GM12892 (cell line): Measurements from ENCODE around the gene A2M.
A peak's percentile ranks its signal among the peaks of the same experiment; 100 is the strongest.

Experiments used
- DNase-seq: peaks from one replicate; pipeline ENCODE4 v3.0.0; 2011; ENCODE audit not compliant: insufficient read length
- FAIRE-seq: peaks from 2 replicates; lab custom pipeline; 2011; peaks lifted over from hg19 to GRCh38; lab: Jason Lieb, UNC
- POLR2A ChIP-seq: IDR thresholded peaks from 2 replicates; pipeline ENCODE4 v1.6.1; 2011; ENCODE audit warnings: low read depth, low read length, control low read depth
- POLR2AphosphoS5 ChIP-seq: IDR thresholded peaks from 2 replicates; pipeline ENCODE4 v1.6.1; 2011; ENCODE audit warnings: low read depth, low read length, control low read depth
- TAF1 ChIP-seq: IDR thresholded peaks from 2 replicates; pipeline ENCODE4 v1.6.1; 2011; ENCODE audit warnings: low read depth, mild to moderate bottlenecking, control low read depth, low read length, borderline replicate concordance

The A2M gene

DNA sequence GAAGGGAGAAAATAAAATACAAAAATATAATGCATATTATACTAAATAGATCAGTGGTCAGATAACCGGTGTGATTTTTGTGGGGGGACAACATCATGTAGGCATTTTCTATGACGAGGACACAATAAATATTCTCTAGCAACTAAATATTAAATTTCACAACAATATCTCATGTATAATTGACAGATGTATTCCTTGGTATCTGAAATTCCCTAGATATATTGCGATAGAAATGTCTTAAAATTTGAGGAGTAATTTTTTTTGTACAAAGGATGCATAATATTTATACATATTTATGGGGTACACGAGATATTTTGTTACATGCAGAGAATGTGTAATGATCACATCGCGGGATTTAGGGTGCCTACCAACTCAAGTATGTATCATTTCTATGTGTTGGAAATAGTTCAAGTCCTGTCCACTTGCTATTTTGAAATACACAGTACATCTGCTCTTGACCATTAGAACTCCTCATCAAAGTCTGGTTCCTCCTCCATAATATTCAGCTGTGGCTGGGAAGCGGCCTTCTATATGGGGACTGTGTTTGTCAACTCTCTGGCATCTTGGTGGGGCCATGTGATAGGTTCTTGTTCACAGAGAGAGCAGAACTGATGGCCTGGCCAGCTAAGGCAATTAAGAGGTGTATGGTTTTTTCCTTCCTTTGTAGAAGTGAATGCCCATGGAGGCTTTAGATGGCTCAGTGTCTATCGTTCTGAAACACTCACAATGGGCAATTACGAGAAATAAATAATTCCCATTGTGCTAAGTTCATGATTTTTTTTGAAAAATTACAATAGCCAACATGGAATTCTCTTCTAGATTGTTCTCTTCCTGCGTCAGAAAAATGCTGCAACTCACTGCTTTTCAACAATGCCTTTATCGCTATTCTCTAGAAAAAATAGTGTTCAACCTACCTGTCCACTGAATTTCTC is 8.8 kb downstream of the A2M start:
- no peak for TF ChIP-seq POLR2AphosphoS5
- TF ChIP-seq TAF1 = no peak
- TF ChIP-seq POLR2A = no peak
- FAIRE-seq (no peak), DNase-seq (no peak)

DNA sequence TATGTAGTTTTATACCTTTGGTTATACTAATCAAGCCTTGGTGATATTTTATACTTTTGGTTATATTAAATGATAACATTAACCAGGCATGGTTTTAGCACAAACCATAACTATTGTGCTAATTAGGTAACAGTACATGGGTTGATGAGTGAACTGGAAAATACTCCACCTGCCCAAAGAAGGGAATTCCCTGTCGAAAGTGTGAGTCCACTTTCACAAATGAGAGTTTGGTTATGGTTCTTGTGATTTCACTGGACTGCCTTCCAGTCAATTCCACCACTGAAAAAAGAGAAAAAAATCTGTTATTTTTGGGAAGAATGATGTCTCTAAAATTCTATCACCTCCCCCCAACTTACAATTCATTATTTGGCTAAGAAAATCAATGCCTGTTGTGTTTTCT is 9.7 kb downstream of the A2M start:
- DNase-seq = no peak
- FAIRE-seq = no peak

DNA sequence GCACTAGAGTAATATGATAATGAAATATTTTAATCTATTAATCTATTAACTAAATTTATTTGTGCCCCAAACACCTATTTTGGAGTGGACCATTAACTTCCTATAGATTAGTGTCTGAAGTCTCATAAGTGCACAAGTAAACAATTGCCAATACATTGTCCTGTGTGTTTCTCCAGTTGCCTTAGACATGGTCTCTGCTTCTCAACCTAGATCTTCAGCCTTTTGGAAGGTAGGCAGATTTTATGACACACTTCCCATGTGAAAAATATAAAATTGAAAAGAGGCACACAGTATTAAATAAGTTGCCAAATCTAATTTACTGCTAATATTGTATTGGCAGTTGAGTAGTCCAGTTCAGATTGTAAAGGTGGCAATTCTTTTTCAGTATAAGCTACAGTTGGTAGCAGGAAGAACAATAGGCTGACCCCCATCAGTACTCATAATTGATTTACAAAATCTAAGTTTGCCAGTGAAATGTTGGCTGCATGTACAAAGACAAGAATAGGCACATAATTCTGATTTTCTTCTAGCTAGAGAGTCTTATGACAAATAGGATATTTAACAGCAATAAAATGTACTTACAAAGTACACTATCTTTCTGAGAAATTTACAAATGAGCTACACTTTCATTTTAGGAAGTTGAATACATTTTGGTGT is 10.8 kb downstream of the A2M start:
- TF ChIP-seq POLR2A (no peak), TAF1 (no peak), POLR2AphosphoS5 (no peak)
- FAIRE-seq = peak; percentile 67
- no peak for DNase-seq

More for the DNA sequence above, 9.7 kb downstream of the A2M start:
- TF ChIP-seq POLR2AphosphoS5 = no peak
- no peak for TF ChIP-seq TAF1
- TF ChIP-seq POLR2A = no peak

DNA sequence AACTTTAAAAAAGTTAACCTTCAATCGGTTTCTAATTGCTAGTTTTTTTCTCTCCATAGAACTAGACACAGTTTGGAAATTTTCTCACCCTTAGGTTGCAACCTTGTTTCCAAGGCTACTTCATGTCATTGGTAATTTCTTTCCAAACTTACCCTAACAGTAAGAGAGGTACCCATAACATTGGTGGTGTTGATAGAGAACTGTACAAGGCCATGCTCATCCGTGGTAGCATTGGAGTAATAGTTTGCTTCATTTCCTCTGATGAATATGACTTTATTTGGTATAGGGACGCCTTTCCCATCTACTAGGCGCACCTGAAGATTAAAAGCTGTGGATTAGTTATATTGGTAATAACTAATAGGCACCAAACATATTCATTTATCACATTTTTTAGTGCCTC is 11.6 kb downstream of the A2M start:
- no peak for TF ChIP-seq POLR2AphosphoS5
- no peak for TF ChIP-seq TAF1
- TF ChIP-seq POLR2A = no peak
- no peak for FAIRE-seq
- no peak for DNase-seq

DNA sequence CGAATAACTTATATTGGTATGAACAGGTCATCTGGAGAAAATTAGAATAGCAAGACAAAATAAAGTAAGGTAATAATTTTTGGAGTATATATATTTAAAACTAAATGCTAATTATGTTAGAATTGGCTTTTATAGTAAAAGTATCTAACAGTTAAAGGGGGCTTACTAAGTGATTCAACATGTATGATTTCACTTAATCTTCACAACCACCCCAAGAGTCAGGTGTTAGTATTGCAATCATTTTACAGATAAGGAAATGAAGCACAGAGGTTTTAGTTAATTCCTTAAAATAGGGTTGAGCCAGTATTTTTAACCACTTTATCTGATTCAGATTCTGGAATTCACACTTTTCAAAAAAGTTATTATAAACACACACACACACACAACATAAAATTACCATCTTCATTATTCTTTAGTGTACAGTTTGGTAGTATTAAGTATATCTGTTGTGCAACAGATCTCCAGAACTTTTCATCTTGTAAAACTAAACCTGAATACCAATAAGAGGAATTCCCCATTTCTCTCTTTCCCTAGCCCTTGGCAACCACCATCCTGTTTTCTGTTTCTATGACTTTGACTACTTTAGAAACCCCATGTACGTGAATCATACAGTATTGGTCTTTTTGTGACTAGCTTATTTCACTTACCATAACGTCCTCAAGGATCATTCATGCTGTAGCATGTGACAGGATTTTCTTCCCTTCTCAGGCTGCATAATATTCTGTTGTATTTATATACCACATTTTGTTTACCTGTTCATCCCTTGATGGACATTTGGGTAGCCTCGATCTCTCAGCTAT is 12.5 kb downstream of the A2M start:
- DNase-seq = no peak
- TF ChIP-seq TAF1 = no peak
- TF ChIP-seq POLR2AphosphoS5 = no peak
- TF ChIP-seq POLR2A = no peak
- no peak for FAIRE-seq

DNA sequence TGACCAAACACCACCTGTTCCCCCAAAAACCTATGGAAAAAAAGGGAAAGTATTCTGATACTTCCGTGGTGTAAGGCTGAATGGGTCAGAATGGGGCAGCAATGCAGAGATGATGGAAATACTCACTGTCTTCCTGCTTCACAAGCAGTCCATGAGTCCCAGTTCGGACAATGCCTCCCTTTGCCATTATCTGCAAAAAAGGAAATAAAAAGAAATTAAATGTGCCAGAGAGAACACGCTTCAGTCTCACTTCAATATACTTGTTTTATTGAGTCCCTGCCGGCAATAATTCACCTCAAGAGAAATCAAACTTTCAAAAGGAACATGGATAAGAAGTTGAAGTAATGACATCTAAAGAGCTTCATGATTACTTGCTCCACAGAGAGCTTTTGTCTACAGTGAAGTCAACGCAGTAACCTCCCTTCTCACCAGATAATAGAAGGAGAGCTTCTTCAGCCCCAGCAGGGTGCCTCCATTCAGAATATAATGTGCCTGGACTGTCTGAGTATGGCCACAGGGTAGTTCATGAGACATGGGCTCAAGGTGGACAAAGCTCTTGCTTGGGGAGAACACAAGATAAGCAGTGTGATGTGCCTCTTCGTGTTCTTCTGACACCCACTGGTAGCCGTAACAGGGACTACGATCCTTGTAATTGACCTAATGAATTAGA is 14.6 kb downstream of the A2M start:
- TF ChIP-seq TAF1 (no peak), POLR2A (no peak), POLR2AphosphoS5 (no peak)
- FAIRE-seq = no peak
- DNase-seq = no peak

DNA sequence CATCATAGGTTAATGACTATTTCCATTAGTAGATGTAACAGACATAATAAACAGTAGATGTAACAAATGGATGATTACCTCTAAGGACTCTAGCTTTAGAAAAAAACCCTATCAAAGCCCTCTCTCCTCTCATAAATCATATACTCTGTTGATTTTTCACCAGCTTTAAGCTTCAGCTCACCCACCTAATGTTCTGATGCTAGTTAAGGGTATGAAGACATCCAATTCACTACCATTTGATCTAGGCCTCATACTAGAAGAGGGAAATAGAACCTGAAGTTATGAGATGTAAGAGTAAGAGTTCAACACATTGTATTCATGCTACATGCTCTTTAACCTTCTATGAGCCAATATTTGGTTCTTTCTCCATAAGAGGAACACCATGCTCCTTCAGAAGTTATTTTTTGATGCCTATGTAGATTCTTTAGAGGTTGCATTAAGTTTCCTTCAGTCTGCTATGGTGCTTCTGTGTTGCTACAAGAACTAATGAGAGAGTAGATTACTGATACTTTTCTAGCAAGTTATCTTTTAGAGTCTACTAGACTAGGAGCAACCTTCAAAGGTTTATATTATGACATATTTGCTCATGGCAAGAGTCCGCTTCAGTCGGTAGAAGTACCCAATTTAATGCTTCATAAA is 16.0 kb downstream of the A2M start:
- FAIRE-seq (no peak), DNase-seq (no peak)
- no peak for TF ChIP-seq POLR2AphosphoS5
- no peak for TF ChIP-seq TAF1
- no peak for TF ChIP-seq POLR2A

DNA sequence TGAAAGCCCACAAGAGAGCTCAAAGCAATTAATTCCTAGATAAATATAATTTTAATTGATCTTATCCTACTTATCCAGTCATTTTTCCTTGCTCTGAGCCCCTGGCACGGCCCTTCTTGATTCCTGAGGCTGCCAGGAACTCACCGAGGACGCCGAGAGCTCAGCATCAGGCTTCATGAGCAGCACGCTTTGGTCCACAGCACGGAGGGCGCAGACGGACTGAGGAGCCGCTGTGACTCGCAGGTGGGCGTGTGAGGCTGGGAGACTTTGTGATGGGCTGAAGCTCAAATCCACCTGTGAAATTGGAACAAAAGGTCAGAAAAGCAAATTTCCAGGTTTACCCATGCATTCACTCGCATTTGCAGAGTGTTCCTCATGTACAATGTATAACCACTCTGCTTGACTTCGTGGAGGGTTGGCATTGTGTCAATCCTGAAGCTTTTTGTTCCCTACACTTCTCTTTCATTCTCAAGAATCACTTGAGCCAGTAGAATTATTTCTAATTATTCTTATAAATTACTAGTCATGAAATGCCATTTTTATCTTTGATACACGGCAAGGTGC is 17.2 kb downstream of the A2M start:
- no peak for TF ChIP-seq POLR2AphosphoS5
- no peak for TF ChIP-seq POLR2A
- TF ChIP-seq TAF1 = no peak
- FAIRE-seq = no peak
- no peak for DNase-seq

DNA sequence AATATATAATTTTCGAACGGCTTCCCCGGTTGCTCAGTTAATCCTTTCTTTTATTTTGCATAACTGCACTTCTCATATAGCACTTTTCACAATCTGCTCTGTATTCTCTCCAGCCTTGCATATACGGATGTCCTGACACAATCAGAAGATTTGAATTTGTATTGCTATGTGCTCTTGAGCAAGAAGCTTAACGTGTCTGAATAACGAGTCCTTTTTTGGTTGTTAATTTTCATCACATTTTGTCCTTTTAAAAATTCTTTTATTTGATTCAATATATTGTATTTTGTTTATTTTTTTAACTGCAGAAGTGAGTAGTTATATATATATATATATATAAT is 17.6 kb downstream of the A2M start:
- FAIRE-seq (no peak), DNase-seq (no peak)
- TF ChIP-seq POLR2AphosphoS5 = no peak
- TF ChIP-seq TAF1 = no peak
- no peak for TF ChIP-seq POLR2A

DNA sequence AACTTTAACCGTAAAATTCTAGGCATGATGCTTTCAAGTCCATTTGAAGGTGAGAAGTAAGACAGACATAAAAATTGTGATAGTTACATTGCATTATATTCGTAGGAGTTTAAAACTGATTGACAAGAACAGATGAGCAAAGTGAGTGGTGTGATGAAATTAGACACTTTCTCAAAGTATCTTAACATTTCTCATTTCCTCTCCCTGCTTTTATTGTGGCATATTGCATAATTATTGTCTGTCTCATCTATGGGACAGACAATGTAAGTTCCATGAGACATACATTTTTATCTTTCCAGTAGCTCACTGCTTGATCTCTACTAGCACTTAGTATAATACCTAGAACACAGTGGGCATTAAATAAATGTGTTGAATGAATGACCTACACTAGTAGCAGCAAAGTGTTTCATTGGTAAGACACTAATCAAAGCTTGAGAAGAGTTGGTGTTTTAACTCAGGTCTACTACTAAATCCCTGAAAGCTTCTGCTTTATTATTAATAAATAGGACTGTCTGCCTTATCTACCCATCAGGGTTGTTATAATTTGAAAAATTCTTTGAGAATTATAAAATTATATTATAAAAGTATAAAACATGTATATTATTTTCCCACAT is 19.0 kb downstream of the A2M start:
- no peak for DNase-seq
- FAIRE-seq = no peak
- no peak for TF ChIP-seq TAF1
- TF ChIP-seq POLR2AphosphoS5 = no peak
- no peak for TF ChIP-seq POLR2A

DNA sequence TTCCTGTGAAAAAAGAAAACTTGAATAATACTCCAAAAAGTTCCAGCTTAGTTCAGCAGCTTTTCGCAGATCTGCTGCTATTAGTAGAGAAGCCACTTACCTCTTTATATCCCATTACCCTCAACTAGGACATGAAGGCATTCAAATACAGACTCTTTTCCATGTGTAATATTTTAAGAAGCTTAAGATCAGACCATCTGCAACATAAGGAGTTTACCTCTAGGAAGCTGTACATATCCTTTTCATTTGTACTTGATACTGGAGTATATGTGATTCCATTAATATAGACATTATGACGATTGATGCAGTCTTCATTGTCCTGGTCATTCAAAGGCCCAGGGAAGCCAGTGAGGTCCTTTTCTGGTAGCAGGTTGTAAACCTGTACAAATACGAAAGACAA is 20.4 kb downstream of the A2M start:
- TF ChIP-seq POLR2A (no peak), POLR2AphosphoS5 (no peak), TAF1 (no peak)
- DNase-seq (no peak), FAIRE-seq (no peak)
